GM21526 (cell line): Measurements from ENCODE around the gene DEDD.

Experiments used
- ATAC-seq: cut with Tn5 transposase; IDR thresholded peaks from one replicate; pipeline ENCODE4 v1.9.1; 2021; ENCODE audit warnings: moderate library complexity; ENCODE audit not compliant: unreplicated experiment, low FRiP score

The DEDD gene

GRCh38 chr1:161132410-161133219 lies at the start of gene DEDD:
TSS of gene DEDD (minus strand) at chr1:161132667. CDS start at chr1:161124462, 8,205 bp downstream.
- ATAC-seq, result peak; percentile 91

- ATAC-seq, result peak; percentile 41
Observed at GRCh38 chr1:161182214-161182613, 49.7 kb upstream of the DEDD start.

GRCh38 chr1:161180639-161181038 lies 48.2 kb upstream of the DEDD start:
- no peak for ATAC-seq

- ATAC-seq, result no peak
Observed at GRCh38 chr1:161179698-161180097, 47.2 kb upstream of the DEDD start.

GRCh38 chr1:161177936-161178244 lies 45.4 kb upstream of the DEDD start:
- no peak for ATAC-seq

GRCh38 chr1:161177112-161177935 lies 44.9 kb upstream of the DEDD start, which contains the start of gene B4GALT3:
TSS of gene B4GALT3 (minus strand) at chr1:161177507. CDS start at chr1:161176060, 1,447 bp downstream.
- ATAC-seq, result peak; percentile 61

GRCh38 chr1:161176468-161177111 lies 44.1 kb upstream of the DEDD start:
- no peak for ATAC-seq

GRCh38 chr1:161175771-161176453 lies 43.4 kb upstream of the DEDD start:
- no peak for ATAC-seq

- no peak for ATAC-seq
Observed at GRCh38 chr1:161174911-161175310, 42.4 kb upstream of the DEDD start.

- ATAC-seq, result no peak
Observed at GRCh38 chr1:161173711-161174110, 41.2 kb upstream of the DEDD start.

- ATAC-seq, result no peak
Observed at GRCh38 chr1:161172776-161173376, 40.4 kb upstream of the DEDD start.

GRCh38 chr1:161172349-161172748 lies 39.9 kb upstream of the DEDD start:
- ATAC-seq, result no peak

- ATAC-seq, result no peak
Observed at GRCh38 chr1:161171696-161172095, 39.2 kb upstream of the DEDD start.

- ATAC-seq, result no peak
Observed at GRCh38 chr1:161171191-161171590, 38.7 kb upstream of the DEDD start.

GRCh38 chr1:161168906-161169305 lies 36.4 kb upstream of the DEDD start:
- ATAC-seq, result no peak

GRCh38 chr1:161166669-161167548 lies 34.4 kb upstream of the DEDD start:
- peak; percentile 1 for ATAC-seq

- peak; percentile 83 for ATAC-seq
Observed at GRCh38 chr1:161165742-161166668, 33.5 kb upstream of the DEDD start, which contains the start of gene PPOX. TSS of gene PPOX (plus strand) at chr1:161166426. CDS start at chr1:161166848, 422 bp downstream.
